HEK293T (cell line): ENCODE data around the gene FOXN1.
"Not testable (repeated sequence)": the region's sequence is repeated elsewhere in the genome, so short reads cannot be mapped to it uniquely, and the experiment has no call there.

Experiments used
- ARNT ChIP-seq: fragments of 450-650 bp; IDR thresholded peaks from 2 replicates; pipeline ENCODE4 v1.6.1; 2017; ENCODE audit warnings: mild to moderate bottlenecking
- ELF4 ChIP-seq: fragments of 450-650 bp; IDR thresholded peaks from 2 replicates; pipeline ENCODE4 v1.6.1; 2017; ENCODE audit warnings: antibody characterized with exemption
- FOXA1 ChIP-seq: fragments of 450-650 bp; IDR thresholded peaks from 2 replicates; pipeline ENCODE4 v1.6.1; 2016; ENCODE audit warnings: mild to moderate bottlenecking
- FOXM1 ChIP-seq: fragments of 450-650 bp; IDR thresholded peaks from 2 replicates; pipeline ENCODE4 v1.6.1; 2017; ENCODE audit warnings: mild to moderate bottlenecking, borderline replicate concordance
- LEF1 ChIP-seq: fragments of 450-650 bp; IDR thresholded peaks from 2 replicates; pipeline ENCODE4 v1.6.1; 2017; ENCODE audit warnings: mild to moderate bottlenecking, borderline replicate concordance
- SP1 ChIP-seq: fragments of 450-650 bp; IDR thresholded peaks from 2 replicates; pipeline ENCODE4 v1.6.1; 2017
- SUZ12 ChIP-seq: fragments of 450-650 bp; IDR thresholded peaks from 2 replicates; pipeline ENCODE4 v1.6.1; 2016; ENCODE audit warnings: mild to moderate bottlenecking

DNA sequence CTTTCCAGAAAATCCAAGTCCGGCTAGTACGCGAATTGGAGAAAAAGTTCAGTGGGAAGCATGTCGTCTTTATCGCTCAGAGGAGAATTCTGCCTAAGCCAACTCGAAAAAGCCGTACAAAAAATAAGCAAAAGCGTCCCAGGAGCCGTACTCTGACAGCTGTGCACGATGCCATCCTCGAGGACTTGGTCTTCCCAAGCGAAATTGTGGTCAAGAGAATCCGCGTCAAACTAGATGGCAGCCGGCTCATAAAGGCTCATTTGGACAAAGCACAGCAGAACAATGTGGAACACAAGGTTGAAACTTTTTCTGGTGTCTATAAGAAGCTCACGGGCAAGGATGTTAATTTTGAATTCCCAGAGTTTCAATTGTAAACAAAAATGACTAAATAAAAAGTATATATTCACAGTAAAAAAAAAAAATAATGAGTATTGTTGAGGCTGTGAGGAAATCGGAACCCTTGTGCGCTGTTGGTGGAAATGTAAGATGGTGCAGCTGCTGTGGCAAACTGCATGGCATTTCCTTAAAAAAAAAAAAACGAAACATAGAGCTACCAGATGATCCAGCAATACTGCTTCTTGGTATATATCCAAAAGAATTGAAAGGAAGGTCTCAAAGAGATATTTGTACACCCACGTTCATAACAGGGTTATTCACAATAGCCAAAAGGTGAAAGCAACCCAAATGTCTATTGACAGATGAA lies 38.0 kb upstream of the FOXN1 start:
- TF ChIP-seq ELF4, SUZ12, FOXM1, SP1, LEF1, FOXA1, ARNT: not testable (repeated sequence)
